ENCODE measurements around the gene HOPX.
"Not testable (repeated sequence)": the region's sequence is repeated elsewhere in the genome, so short reads cannot be mapped to it uniquely, and the experiment has no call there.

HOPX gene

DNA sequence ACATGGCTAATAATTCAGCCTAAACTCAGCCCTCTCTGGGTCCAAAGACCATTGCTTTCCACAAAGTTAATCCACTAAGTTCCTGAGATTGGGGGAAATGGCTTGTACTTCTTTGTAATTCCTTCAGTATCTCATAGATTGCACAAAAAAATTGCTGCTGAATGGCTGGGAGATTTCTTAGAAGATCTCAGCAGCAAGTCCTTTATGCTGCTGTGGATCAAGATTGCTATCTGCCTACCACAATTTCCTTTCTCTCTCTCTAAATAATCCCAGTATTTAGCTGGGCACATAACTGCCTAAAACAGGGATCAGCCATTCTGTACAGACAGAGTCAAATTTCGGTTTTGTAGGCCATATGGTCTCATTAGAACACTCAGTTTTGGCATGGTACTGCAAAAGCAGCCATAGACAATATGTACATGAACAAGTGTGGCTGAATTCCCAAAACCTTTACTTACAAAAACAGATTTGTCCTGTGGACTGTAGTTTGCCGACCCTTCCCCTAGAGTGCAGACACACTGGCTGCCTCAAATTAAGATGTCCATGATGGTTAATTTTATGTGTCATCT is 18.5 kb upstream of the HOPX start:
- no peak for DNase-seq (ENCODE audit: low read depth)
- H3K4me3 ChIP-seq (replicated peaks; ENCODE audit: low read depth, low read length): no peak overlapping the region
- TF ChIP-seq, protein P1, sequence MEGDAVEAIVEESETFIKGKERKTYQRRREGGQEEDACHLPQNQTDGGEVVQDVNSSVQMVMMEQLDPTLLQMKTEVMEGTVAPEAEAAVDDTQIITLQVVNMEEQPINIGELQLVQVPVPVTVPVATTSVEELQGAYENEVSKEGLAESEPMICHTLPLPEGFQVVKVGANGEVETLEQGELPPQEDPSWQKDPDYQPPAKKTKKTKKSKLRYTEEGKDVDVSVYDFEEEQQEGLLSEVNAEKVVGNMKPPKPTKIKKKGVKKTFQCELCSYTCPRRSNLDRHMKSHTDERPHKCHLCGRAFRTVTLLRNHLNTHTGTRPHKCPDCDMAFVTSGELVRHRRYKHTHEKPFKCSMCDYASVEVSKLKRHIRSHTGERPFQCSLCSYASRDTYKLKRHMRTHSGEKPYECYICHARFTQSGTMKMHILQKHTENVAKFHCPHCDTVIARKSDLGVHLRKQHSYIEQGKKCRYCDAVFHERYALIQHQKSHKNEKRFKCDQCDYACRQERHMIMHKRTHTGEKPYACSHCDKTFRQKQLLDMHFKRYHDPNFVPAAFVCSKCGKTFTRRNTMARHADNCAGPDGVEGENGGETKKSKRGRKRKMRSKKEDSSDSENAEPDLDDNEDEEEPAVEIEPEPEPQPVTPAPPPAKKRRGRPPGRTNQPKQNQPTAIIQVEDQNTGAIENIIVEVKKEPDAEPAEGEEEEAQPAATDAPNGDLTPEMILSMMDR (IDR thresholded peaks at IDR 0.05; ENCODE audit: low read length, missing control alignments): no peak

DNA sequence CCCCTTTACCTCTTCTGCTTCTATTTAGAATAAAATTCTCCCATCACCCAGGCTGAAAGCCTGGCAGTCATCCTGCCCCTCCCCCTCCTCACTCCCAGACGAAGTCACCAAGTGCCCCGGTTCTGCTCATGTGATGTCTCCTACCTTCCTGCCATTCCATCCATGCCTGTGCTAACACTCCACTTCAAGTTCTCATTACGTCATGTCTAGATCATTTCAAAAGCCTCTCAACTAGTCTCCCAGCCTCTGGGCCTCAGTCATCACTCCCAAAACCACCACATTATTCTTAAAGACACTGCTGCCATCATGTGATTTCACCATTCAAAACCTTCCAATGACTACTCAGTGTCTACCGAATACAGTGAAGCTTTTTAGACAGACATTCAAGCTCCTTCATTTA is 17.2 kb upstream of the HOPX start:
- TF ChIP-seq, protein P1 (IDR thresholded peaks at IDR 0.05; ENCODE audit: low read length, missing control alignments): no peak
- DNase-seq (ENCODE audit: low read depth): peak; percentile 40
- no peak overlapping the region for H3K4me3 ChIP-seq (replicated peaks; ENCODE audit: low read depth, low read length)

DNA sequence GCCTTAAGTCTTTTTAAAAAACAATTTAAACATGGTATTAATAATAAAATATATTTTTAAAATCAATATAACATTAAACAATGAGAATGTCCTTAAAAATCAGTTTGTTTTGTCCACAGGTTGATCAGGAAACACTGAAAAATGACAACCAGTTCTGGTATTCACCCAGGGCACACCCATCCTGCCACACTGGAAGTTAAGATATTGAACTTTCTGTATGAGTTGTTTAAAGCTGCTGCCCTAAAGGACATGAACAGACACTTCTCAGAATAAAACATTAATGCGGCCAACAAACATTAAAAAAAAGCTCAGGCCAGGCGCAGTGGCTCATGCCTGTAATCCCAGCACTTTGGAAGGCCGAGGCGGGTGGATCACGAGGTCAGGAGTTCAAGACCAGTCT is 15.0 kb upstream of the HOPX start:
- no peak for DNase-seq (ENCODE audit: low read depth)
- TF ChIP-seq, protein P1 (IDR thresholded peaks at IDR 0.05; ENCODE audit: low read length, missing control alignments): no peak
- no peak overlapping the region for H3K4me3 ChIP-seq (replicated peaks; ENCODE audit: low read depth, low read length)

DNA sequence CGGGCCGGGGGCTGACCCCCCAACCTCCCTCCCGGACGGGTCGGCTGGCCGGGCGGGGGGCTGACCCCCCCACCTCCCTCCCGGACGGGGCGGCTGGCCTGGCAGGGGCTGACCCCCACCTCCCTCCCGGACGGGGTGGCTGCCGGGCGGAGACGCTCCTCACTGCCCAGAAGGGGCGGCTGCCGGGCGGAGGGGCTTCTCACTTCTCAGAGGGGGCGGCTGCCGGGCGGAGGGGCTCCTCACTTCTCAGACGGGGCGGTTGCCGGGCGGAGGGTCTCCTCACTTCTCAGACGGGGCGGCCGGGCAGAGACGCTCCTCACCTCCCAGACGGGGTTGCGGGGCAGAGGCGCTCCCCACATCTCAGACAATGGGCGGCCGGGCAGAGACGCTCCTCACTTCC is 12.4 kb upstream of the HOPX start:
- H3K4me3 ChIP-seq (replicated peaks; ENCODE audit: low read depth, low read length); DNase-seq (ENCODE audit: low read depth): not testable (repeated sequence)

DNA sequence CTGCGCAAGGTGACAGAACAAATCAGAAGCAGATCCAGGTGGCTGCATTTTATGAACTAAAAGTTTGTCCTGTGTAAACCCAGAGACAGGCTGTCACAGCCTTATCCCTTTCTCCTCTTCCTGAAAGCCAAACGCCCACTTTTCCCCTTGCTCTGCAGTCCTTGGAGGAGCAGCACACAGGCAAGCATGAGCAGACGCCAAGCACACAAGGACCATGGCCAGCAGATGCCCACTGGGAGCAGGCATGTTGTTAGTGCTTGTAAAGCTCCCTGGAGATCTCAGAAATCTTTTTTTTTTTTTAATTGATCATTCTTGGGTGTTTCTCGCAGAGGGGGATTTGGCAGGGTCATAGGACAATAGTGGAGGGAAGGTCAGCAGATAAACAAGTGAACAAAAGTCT is 11.5 kb upstream of the HOPX start:
- H3K4me3 ChIP-seq (replicated peaks; ENCODE audit: low read depth, low read length): no peak overlapping the region
- TF ChIP-seq, protein P1 (IDR thresholded peaks at IDR 0.05; ENCODE audit: low read length, missing control alignments): no peak
- DNase-seq (ENCODE audit: low read depth): no peak

DNA sequence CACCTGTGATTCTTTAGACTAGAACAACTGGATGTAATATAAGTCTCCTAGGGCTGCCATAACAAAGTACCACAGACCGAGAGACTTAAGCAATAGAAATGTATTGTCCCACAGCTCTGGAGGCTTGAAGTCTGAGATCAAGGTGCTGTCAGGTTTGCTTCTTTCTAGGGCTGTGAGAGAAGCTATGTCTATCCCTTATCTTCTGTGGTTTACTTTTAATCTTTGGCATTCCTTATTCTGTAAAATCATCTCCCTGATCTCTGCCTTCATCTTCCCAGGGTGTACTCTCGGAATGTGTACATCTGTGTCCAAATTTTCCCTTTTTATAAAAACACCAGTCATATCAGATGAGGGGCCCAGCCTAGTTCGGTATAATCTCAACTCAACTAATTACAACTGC is 10.3 kb upstream of the HOPX start:
- TF ChIP-seq, protein P1 (IDR thresholded peaks at IDR 0.05; ENCODE audit: low read length, missing control alignments): no peak
- no peak for DNase-seq (ENCODE audit: low read depth)
- no peak overlapping the region for H3K4me3 ChIP-seq (replicated peaks; ENCODE audit: low read depth, low read length)

DNA sequence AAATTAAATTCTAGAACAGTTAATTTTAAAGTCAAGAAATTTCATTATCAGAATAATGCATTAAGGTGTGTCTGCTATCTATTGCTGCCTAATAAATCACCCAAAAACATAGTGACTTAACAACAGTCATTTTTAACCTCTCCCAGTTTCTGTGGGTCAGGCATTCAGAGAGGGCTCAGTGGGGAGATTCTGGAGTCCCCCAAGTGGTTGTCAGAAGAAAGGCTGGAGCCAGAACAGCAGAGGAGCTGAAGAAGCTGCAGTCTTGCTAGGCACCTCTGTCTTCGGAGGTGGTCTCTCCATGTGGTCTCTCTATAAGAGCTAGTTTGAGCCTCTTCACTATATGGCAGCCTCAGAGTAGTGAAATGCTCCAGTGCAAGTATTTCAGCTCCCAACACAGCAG is 9.3 kb upstream of the HOPX start:
- no peak overlapping the region for H3K4me3 ChIP-seq (replicated peaks; ENCODE audit: low read depth, low read length)
- DNase-seq (ENCODE audit: low read depth): no peak
- TF ChIP-seq, protein P1 (IDR thresholded peaks at IDR 0.05; ENCODE audit: low read length, missing control alignments): no peak
